T-helper 17 cell (primary cell): ENCODE results near the gene DNAJC9. TPM values are rescaled to one million over a fixed set of nuclear protein-coding genes. Genes with fewer than 3 reads are reported as not detected.
"Not testable (repeated sequence)": the region's sequence is repeated elsewhere in the genome, so short reads cannot be mapped to it uniquely, and the experiment has no call there.

Experiments
- ATAC-seq: fragments of 150-1000 bp; cut with Tn5 transposase; 2 replicates; pipeline ENCODE4 v1.10.0; 2021; ENCODE audit warnings: mild to moderate bottlenecking, moderate library complexity
- DNase-seq, 3 donors: peaks; one replicate each; pipeline versions ENCODE4 v3.0.0 to v3.0.0-alpha.2; 2020 to 2021
- H3K9me3 ChIP-seq: one replicate; pipeline ENCODE4 v1.7.0; 2013; ENCODE audit warnings: low read length, mild to moderate bottlenecking; ENCODE audit not compliant: control insufficient read depth, poor library complexity, severe bottlenecking
- H3K27ac Mint-ChIP-seq: one replicate; pipeline ENCODE4 v1.8.0; 2022; ENCODE audit warnings: mild to moderate bottlenecking, moderate library complexity, mixed read lengths
- H3K27me3 Mint-ChIP-seq: one replicate; pipeline ENCODE4 v1.8.0; 2022; ENCODE audit warnings: mixed read lengths
- H3K36me3 Mint-ChIP-seq: one replicate; pipeline ENCODE4 v1.8.0; 2022; ENCODE audit warnings: low read depth, mixed read lengths
- H3K4me1 Mint-ChIP-seq: one replicate; pipeline ENCODE4 v1.8.0; 2022; ENCODE audit warnings: mild to moderate bottlenecking, mixed read lengths
- H3K4me3 Mint-ChIP-seq: one replicate; pipeline ENCODE4 v1.8.0; 2022; ENCODE audit warnings: mild to moderate bottlenecking, moderate library complexity, mixed read lengths
- total RNA-seq, 4 donors: library from RNA in 2 of 4; stranded (reverse) in 2 of 4; gene quantifications; one replicate each; pipeline ENCODE4 v1.2.3 and lab custom pipeline; 2022 to 2026

DNAJC9 gene, protein sequence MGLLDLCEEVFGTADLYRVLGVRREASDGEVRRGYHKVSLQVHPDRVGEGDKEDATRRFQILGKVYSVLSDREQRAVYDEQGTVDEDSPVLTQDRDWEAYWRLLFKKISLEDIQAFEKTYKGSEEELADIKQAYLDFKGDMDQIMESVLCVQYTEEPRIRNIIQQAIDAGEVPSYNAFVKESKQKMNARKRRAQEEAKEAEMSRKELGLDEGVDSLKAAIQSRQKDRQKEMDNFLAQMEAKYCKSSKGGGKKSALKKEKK
- total RNA-seq (10 to 100 TPM; 16.2 to 21.4 TPM), total RNA-seq (lab: John Stamatoyannopoulos, UW) (56.5 to 108 reads per million in 2 donors)

DNA sequence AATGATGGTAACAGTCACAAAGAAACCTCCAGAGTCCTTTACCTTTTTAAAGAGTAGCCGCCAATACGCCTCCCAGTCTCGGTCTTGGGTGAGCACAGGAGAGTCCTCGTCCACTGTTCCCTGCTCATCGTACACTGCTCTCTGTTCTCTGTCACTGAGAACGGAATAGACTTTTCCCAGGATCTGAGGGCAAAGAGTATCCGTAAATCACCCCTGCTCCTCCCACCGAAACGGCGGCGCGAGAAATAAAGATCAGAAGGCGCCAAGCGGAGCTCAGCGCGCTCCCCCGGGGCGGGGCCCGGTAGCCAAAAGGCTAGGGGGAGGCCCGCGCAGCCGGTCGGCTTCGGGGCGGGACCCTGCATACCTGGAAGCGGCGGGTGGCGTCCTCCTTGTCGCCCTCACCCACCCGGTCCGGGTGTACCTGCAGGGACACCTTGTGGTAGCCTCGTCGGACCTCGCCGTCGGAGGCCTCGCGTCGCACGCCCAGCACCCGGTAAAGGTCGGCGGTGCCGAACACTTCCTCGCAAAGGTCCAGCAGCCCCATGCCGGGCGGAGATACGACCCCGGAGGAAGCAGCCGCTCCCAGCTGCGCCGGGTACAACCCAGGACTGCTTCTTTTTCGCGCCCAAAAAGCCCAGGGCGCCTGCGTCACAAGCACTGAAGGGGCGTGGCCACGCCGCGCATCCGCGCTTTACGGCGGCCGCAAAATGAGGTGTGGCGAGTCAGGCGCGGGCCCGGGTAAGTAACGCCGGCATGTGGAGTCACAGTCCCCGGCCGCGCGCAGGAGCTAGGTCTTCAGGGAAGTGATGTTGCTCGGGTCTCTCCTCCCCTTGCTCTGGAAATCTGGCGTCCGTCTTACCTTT is at the start of gene DNAJC9:
TSS of gene DNAJC9 (minus strand) at position 610 of the 863 bp plus-strand sequence. CDS start at position 544, 66 bp downstream.
- Mint-ChIP-seq H3K27ac (peak within 1 kb of the TSS; percentile 92), H3K27me3 (no peaks in the 10 kb centered on the region), H3K4me1 (peaks cover 39% of the 10 kb centered on the region), H3K4me3 (peak within 1 kb of the TSS; percentile 97), H3K36me3 (peaks cover 6% of the 10 kb centered on the region)
- DNase-seq (peak; percentile 92 to 98 (median 94)), ATAC-seq (peak; percentile 89)
- no peaks in the 10 kb centered on the region for H3K9me3 ChIP-seq

- ATAC-seq (no peak), DNase-seq (no peak)
- Mint-ChIP-seq H3K4me1 (peaks cover 4% of the 10 kb centered on the region), H3K27ac (no peak overlapping the region), H3K4me3 (no peak overlapping the region), H3K27me3 (peaks cover 7% of the 10 kb centered on the region), H3K36me3 (peaks cover 16% of the 10 kb centered on the region)
- H3K9me3 ChIP-seq, result no peaks in the 10 kb centered on the region
These were observed 46.4 kb upstream of the DNAJC9 start for GRCh38 chr10:73293461-73293860.

GRCh38 chr10:73289958-73290357 is 42.9 kb upstream of the DNAJC9 start:
- no peak overlapping the region for H3K27ac Mint-ChIP-seq
- H3K36me3 Mint-ChIP-seq, result peaks cover 8% of the 10 kb centered on the region
- no peaks in the 10 kb centered on the region for H3K4me1 Mint-ChIP-seq
- DNase-seq (no peak), ATAC-seq (no peak)
- no peaks in the 10 kb centered on the region for H3K9me3 ChIP-seq
- H3K4me3 Mint-ChIP-seq, result no peak overlapping the region
- H3K27me3 Mint-ChIP-seq, result no peaks in the 10 kb centered on the region

DNA sequence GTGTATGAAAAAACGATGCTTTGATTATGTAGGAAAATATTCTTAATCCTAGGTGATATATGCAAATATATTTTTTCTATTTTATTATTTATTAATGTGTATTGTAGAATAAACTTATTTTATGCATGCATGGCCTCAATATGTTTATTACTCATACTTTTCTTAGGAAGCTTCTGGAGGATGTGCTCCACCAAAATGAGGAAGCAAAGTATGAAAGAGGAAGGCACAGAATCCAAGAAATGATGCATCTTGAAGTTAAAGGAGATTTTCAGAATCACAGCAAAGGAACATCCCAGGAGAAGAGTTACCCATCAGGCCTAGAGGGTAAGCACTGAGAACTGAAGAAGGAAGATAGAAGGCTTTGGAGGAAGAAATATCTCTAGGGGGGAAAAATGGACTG is 40.4 kb upstream of the DNAJC9 start:
- no peaks in the 10 kb centered on the region for H3K9me3 ChIP-seq
- Mint-ChIP-seq H3K27me3 (no peaks in the 10 kb centered on the region), H3K27ac (no peak overlapping the region), H3K36me3 (peaks cover 8% of the 10 kb centered on the region), H3K4me1 (no peaks in the 10 kb centered on the region), H3K4me3 (peak overlapping the region; percentile 5)
- DNase-seq, result no peak
- ATAC-seq, result no peak

GRCh38 chr10:73281097-73281496 is 34.0 kb upstream of the DNAJC9 start:
- no peak for DNase-seq
- peaks cover 13% of the 10 kb centered on the region for H3K27me3 Mint-ChIP-seq
- H3K9me3 ChIP-seq, result no peaks in the 10 kb centered on the region
- ATAC-seq, result no peak
- H3K27ac Mint-ChIP-seq, result no peak overlapping the region
- H3K4me3 Mint-ChIP-seq, result no peak overlapping the region
- peaks cover 2% of the 10 kb centered on the region for H3K36me3 Mint-ChIP-seq
- H3K4me1 Mint-ChIP-seq, result no peaks in the 10 kb centered on the region

DNA sequence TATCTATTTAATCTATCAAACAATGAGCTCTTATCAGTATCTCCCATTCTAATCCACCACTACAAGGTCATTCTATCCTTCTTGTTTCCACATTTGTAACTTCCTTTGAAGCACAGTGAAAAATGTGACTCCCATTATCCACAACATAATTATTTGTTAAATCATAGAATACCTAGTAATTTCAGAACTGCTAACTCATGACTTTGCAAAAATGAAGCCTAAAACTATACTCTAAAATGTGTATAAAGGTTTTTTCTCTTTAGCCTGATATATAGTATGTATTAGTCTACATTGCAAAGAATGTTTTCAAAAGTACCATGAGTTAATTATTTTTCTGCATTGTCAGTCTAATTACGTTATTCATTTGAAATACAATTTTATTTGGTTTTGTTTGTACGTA is 17.4 kb upstream of the DNAJC9 start:
- H3K9me3 ChIP-seq, result no peaks in the 10 kb centered on the region
- no peak overlapping the region for H3K4me3 Mint-ChIP-seq
- H3K4me1 Mint-ChIP-seq, result peaks cover 4% of the 10 kb centered on the region
- no peak overlapping the region for H3K27ac Mint-ChIP-seq
- ATAC-seq (no peak), DNase-seq (no peak)
- no peaks in the 10 kb centered on the region for H3K36me3 Mint-ChIP-seq
- H3K27me3 Mint-ChIP-seq, result no peaks in the 10 kb centered on the region

GRCh38 chr10:73263693-73264347 is 16.8 kb upstream of the DNAJC9 start:
- DNase-seq, result no peak

DNA sequence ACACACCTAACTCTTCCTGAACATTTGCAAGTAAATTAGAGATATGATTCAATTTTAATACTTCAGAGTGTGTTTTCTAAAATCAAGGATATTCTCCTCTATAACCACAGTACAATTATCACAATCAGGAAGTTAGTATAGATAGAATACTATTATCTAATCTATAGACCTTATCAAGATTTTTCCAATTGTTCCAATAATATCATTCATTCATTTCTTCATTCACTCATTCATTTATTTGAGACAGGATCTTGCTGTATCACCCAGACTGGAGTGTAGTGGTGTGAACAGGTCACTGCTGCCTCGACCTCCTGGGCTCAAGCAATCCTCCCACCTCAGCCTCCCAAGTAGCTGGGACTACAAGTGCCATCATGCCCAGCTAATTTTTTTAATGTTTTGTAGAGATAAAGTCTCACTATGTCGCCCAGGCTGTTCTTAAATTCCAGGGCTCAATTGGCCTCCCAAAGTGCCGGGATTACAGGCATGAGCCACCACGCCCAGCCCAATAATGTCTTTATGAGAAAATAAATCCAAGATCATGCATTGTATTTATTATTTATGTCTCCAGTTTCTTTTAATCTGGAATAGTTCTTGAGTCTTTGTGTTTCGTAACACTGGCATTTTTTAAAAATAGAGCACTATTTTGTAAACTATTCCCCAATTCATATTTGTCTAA is 16.0 kb upstream of the DNAJC9 start:
- peaks cover 4% of the 10 kb centered on the region for H3K4me1 Mint-ChIP-seq
- H3K27ac Mint-ChIP-seq, result no peak overlapping the region
- DNase-seq (no peak), ATAC-seq (no peak)
- H3K9me3 ChIP-seq, result no peaks in the 10 kb centered on the region
- H3K36me3 Mint-ChIP-seq, result no peaks in the 10 kb centered on the region
- no peaks in the 10 kb centered on the region for H3K27me3 Mint-ChIP-seq
- no peak overlapping the region for H3K4me3 Mint-ChIP-seq

More at GRCh38 chr10:73263693-73264347, 16.8 kb upstream of the DNAJC9 start:
- Mint-ChIP-seq H3K36me3 (no peaks in the 10 kb centered on the region), H3K4me3 (no peak overlapping the region), H3K4me1 (peaks cover 4% of the 10 kb centered on the region), H3K27me3 (no peaks in the 10 kb centered on the region), H3K27ac (peak overlapping the region; percentile 47)
- no peak for ATAC-seq
- H3K9me3 ChIP-seq, result no peaks in the 10 kb centered on the region

DNA sequence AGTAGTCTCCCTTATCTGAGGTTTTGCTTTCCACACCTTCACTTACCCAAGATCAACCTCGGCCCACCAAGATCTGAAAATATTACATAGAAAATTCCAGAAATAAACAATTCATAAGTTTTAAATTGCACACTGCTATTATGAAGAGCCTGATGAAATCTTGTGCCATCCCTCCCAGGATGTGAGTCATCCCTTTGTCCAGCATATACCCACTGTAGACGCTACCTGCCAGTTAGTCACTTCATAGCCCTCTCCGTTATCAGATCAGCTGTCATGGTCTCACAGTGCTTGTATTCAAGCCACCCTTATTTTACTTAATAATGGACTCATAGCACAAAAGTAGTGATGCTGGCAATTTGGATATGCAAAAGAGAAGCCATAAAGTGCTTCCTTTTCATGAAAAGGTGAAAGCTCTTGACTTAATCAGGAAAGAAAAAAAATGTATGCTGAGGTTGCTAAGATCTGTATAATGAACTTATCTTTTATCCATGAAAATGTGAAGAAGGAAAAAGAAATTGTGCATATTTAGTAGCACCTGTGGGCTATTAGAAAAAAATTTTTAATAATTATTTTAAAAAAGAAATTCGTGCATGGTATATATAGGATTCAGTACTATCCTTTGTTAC is 15.2 kb upstream of the DNAJC9 start:
- no peaks in the 10 kb centered on the region for H3K27me3 Mint-ChIP-seq
- H3K27ac Mint-ChIP-seq, result no peak overlapping the region
- DNase-seq, result no peak
- H3K4me3 Mint-ChIP-seq, result no peak overlapping the region
- peaks cover 4% of the 10 kb centered on the region for H3K4me1 Mint-ChIP-seq
- H3K9me3 ChIP-seq, result no peaks in the 10 kb centered on the region
- no peaks in the 10 kb centered on the region for H3K36me3 Mint-ChIP-seq
- no peak for ATAC-seq

- H3K4me1 Mint-ChIP-seq, result peaks cover 4% of the 10 kb centered on the region
- no peaks in the 10 kb centered on the region for H3K36me3 Mint-ChIP-seq
- no peaks in the 10 kb centered on the region for H3K9me3 ChIP-seq
- DNase-seq (no peak), ATAC-seq (no peak)
- H3K4me3 Mint-ChIP-seq, result no peak overlapping the region
- no peak overlapping the region for H3K27ac Mint-ChIP-seq
- H3K27me3 Mint-ChIP-seq, result no peaks in the 10 kb centered on the region
These were observed 14.4 kb upstream of the DNAJC9 start for GRCh38 chr10:73261362-73261995.

GRCh38 chr10:73258612-73259011 is 11.6 kb upstream of the DNAJC9 start:
- not testable (repeated sequence) for H3K27me3 Mint-ChIP-seq, H3K9me3 ChIP-seq, H3K4me1 Mint-ChIP-seq, H3K36me3 Mint-ChIP-seq, H3K4me3 Mint-ChIP-seq, ATAC-seq, H3K27ac Mint-ChIP-seq, DNase-seq

- ATAC-seq, result peak; percentile 14
- DNase-seq, result no peak
- peaks cover 4% of the 10 kb centered on the region for H3K36me3 Mint-ChIP-seq
These were observed 6.1 kb upstream of the DNAJC9 start for GRCh38 chr10:73253225-73253555.

More at GRCh38 chr10:73253225-73253555, 6.1 kb upstream of the DNAJC9 start:
- Mint-ChIP-seq H3K4me3 (peak overlapping the region; percentile 95), H3K27ac (peak overlapping the region; percentile 95), H3K4me1 (peaks cover 21% of the 10 kb centered on the region), H3K27me3 (no peaks in the 10 kb centered on the region)
- H3K9me3 ChIP-seq, result no peaks in the 10 kb centered on the region
